Vagina (tissue), 2 donors: ENCODE data around the gene TIMM22. TPM values are rescaled to one million over a fixed set of nuclear protein-coding genes. Genes with fewer than 3 reads are reported as not detected.

Source experiments
- DNase-seq, 2 donors: peaks; one replicate each; pipeline ENCODE4 v3.0.0-alpha.2; 2017; ENCODE audit errors: extremely low spot score in 2 of 2
- H3K27ac ChIP-seq: fragments of 200-600 bp; sonication (generic); one replicate; pipeline ENCODE4 v1.5.1; 2019
- H3K27me3 ChIP-seq: fragments of 200-600 bp; sonication (generic); one replicate; pipeline ENCODE4 v1.5.1; 2019
- H3K36me3 ChIP-seq, 2 donors: fragments of 200-600 bp; sonication (generic); one replicate each; pipeline ENCODE4 v1.5.1; 2017 to 2019
- H3K4me1 ChIP-seq: fragments of 200-600 bp; sonication (generic); one replicate; pipeline ENCODE4 v1.5.1; 2019
- H3K4me3 ChIP-seq, 2 donors: fragments of 200-600 bp; sonication (generic); 1 replicate in 1 of 2; 2 replicates in 1 of 2; pipeline ENCODE4 v1.5.1; 2016 to 2019
- H3K9me3 ChIP-seq: fragments of 200-600 bp; sonication (generic); one replicate; pipeline ENCODE4 v1.5.1; 2019
- POLR2A ChIP-seq, 2 donors: fragments of 450-650 bp; IDR thresholded peaks; one replicate each; pipeline ENCODE4 v1.6.1; 2017; ENCODE audit warnings: antibody characterized with exemption in 2 of 2, mild to moderate bottlenecking in 2 of 2, moderate library complexity in 2 of 2
- POLR2AphosphoS5 ChIP-seq, 2 donors: sonication (generic); formaldehyde crosslinking; IDR thresholded peaks; one replicate each; pipeline ENCODE4 v1.9.0; 2017; ENCODE audit warnings: antibody characterized with exemption in 2 of 2, mild to moderate bottlenecking in 2 of 2, low read depth in 1 of 2; ENCODE audit not compliant: insufficient read depth in 1 of 2
- intact Hi-C: fragments of 100-400 bp; cut with DNase I; formaldehyde crosslinking; loops from one replicate; pipeline ENCODE4 v1.15.1; 2023
- total RNA-seq: library from RNA; depleted of rRNA; stranded (reverse); fragments of >200 nt; gene quantifications from one replicate; pipeline ENCODE4 v1.2.3, GENCODE V29; 2016
- TF ChIP-seq, protein P1 (sequence below), 3 experiments: fragments of 450-650 bp in 2 of 3; fragments of 200-600 bp in 1 of 3; sonication (generic) in 1 of 3; IDR thresholded peaks; one replicate each; pipeline ENCODE4 v1.5.1; 2017 to 2019; ENCODE audit warnings: antibody characterized with exemption in 3 of 3, mild to moderate bottlenecking in 2 of 3, moderate library complexity in 2 of 3

The TIMM22 gene
- total RNA-seq, 1 donor from 2014 or later = 8.8 TPM

GRCh38 chr17:962166-962565, 34.8 kb upstream of the TIMM22 start:
- Histone ChIP-seq H3K27ac (no peak overlapping the region), H3K9me3 (no peaks in the 10 kb centered on the region), H3K4me1 (peaks cover 11% of the 10 kb centered on the region), H3K36me3 (no peaks in the 10 kb centered on the region), H3K27me3 (no peaks in the 10 kb centered on the region), H3K4me3 (no peak overlapping the region)
- intact Hi-C loops = no loop called here
- no peak for DNase-seq
- TF ChIP-seq, protein P1, sequence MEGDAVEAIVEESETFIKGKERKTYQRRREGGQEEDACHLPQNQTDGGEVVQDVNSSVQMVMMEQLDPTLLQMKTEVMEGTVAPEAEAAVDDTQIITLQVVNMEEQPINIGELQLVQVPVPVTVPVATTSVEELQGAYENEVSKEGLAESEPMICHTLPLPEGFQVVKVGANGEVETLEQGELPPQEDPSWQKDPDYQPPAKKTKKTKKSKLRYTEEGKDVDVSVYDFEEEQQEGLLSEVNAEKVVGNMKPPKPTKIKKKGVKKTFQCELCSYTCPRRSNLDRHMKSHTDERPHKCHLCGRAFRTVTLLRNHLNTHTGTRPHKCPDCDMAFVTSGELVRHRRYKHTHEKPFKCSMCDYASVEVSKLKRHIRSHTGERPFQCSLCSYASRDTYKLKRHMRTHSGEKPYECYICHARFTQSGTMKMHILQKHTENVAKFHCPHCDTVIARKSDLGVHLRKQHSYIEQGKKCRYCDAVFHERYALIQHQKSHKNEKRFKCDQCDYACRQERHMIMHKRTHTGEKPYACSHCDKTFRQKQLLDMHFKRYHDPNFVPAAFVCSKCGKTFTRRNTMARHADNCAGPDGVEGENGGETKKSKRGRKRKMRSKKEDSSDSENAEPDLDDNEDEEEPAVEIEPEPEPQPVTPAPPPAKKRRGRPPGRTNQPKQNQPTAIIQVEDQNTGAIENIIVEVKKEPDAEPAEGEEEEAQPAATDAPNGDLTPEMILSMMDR (IDR thresholded peaks at IDR 0.05) = no peak
- TF ChIP-seq POLR2AphosphoS5 (IDR thresholded peaks at IDR 0.05; ENCODE audit: insufficient read depth in 1 of 2, low read depth in 1 of 2) = no peak
- TF ChIP-seq POLR2A (IDR thresholded peaks at IDR 0.05) = no peak

- Histone ChIP-seq H3K9me3 (no peaks in the 10 kb centered on the region), H3K27me3 (no peaks in the 10 kb centered on the region), H3K36me3 (no peaks in the 10 kb centered on the region), H3K4me1 (peaks cover 8% of the 10 kb centered on the region), H3K4me3 (no peak overlapping the region), H3K27ac (no peak overlapping the region)
- TF ChIP-seq, protein P1 (IDR thresholded peaks at IDR 0.05) = no peak
- TF ChIP-seq POLR2AphosphoS5 (IDR thresholded peaks at IDR 0.05; ENCODE audit: insufficient read depth in 1 of 2, low read depth in 1 of 2) = no peak
- TF ChIP-seq POLR2A (IDR thresholded peaks at IDR 0.05) = no peak
- no peak for DNase-seq
- intact Hi-C loops = no loop called here
These were observed 34.3 kb upstream of the TIMM22 start for GRCh38 chr17:962670-963069.

- peaks cover 12% of the 10 kb centered on the region for H3K4me1 ChIP-seq
- H3K27ac ChIP-seq = no peak overlapping the region
- H3K9me3 ChIP-seq = no peaks in the 10 kb centered on the region
- no peak for TF ChIP-seq POLR2A (IDR thresholded peaks at IDR 0.05)
- TF ChIP-seq, protein P1 (IDR thresholded peaks at IDR 0.05) = no peak
- no peak for TF ChIP-seq POLR2AphosphoS5 (IDR thresholded peaks at IDR 0.05; ENCODE audit: insufficient read depth in 1 of 2, low read depth in 1 of 2)
- no peak for DNase-seq
- no peaks in the 10 kb centered on the region for H3K36me3 ChIP-seq
- no peaks in the 10 kb centered on the region for H3K27me3 ChIP-seq
- H3K4me3 ChIP-seq = no peak overlapping the region
- intact Hi-C loops = no loop called here
These were observed 32.1 kb upstream of the TIMM22 start for GRCh38 chr17:964876-965275.

GRCh38 chr17:965311-965989, 31.5 kb upstream of the TIMM22 start:
- H3K27me3 ChIP-seq = no peaks in the 10 kb centered on the region
- TF ChIP-seq POLR2AphosphoS5 (IDR thresholded peaks at IDR 0.05; ENCODE audit: insufficient read depth in 1 of 2, low read depth in 1 of 2) (no peak), POLR2A (IDR thresholded peaks at IDR 0.05) (no peak)
- TF ChIP-seq, protein P1 (IDR thresholded peaks at IDR 0.05) = no peak
- intact Hi-C loops = no loop called here
- peaks cover 18% of the 10 kb centered on the region for H3K4me1 ChIP-seq
- no peak for DNase-seq
- no peak overlapping the region for H3K4me3 ChIP-seq
- no peaks in the 10 kb centered on the region for H3K36me3 ChIP-seq
- H3K27ac ChIP-seq = no peak overlapping the region
- no peaks in the 10 kb centered on the region for H3K9me3 ChIP-seq

DNA sequence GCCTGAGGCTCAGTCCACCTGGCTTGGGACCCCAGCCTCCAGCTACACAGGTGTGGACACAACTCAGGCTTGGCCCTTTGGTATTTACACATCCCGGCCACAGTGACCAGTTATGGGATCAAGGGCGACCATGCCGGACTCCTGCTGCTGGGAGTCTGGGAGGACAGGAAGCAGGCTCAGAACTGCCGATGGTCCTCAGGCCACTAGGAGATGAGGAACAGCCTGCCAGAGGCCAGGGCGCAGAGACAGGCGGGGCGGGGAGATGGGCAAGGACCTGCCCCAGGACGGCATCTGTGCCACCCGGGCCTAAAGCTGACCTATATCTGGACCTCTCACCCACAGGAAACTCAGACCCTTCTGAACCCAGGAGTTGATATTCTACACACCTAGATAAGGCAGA, 29.8 kb upstream of the TIMM22 start:
- Histone ChIP-seq H3K4me1 (peaks cover 20% of the 10 kb centered on the region), H3K36me3 (no peaks in the 10 kb centered on the region), H3K4me3 (no peak overlapping the region), H3K9me3 (no peaks in the 10 kb centered on the region), H3K27me3 (no peaks in the 10 kb centered on the region), H3K27ac (no peak overlapping the region)
- TF ChIP-seq, protein P1 (IDR thresholded peaks at IDR 0.05) = no peak
- no peak for TF ChIP-seq POLR2AphosphoS5 (IDR thresholded peaks at IDR 0.05; ENCODE audit: insufficient read depth in 1 of 2, low read depth in 1 of 2)
- no peak for TF ChIP-seq POLR2A (IDR thresholded peaks at IDR 0.05)
- DNase-seq = no peak
- intact Hi-C loops = no loop called here
